Keratinocyte (primary cell): ENCODE measurements around the gene TYR. TPM values are rescaled to one million over a fixed set of nuclear protein-coding genes. Genes with fewer than 3 reads are reported as not detected.
"Not testable (repeated sequence)": the region's sequence is repeated elsewhere in the genome, so short reads cannot be mapped to it uniquely, and the experiment has no call there.

Experiments used
- DNase-seq: peaks from one replicate; pipeline ENCODE4 v3.0.0-alpha.2; 2011; ENCODE audit warnings: low read depth, missing footprints, low spot score
- FAIRE-seq: peaks from 2 replicates; lab custom pipeline; 2011; peaks lifted over from hg19 to GRCh38; lab: Jason Lieb, UNC
- H2AFZ ChIP-seq: 2 replicates; pipeline ENCODE4 v1.6.0; 2012; ENCODE audit warnings: low read length, control low read depth, inconsistent platforms; ENCODE audit not compliant: control insufficient read depth
- H3K27ac ChIP-seq: 2 replicates; pipeline ENCODE4 v1.5.1; 2011; ENCODE audit warnings: low read length; ENCODE audit not compliant: control insufficient read depth, insufficient read depth
- H3K27me3 ChIP-seq: 3 replicates; pipeline ENCODE4 v1.6.0; 2011; ENCODE audit warnings: low read length; ENCODE audit not compliant: control insufficient read depth, insufficient read depth; ENCODE audit errors: extremely low read depth
- H3K36me3 ChIP-seq, 2 experiments: 2 replicates in 1 of 2; 3 replicates in 1 of 2; pipeline ENCODE4 v1.5.1; 2011; ENCODE audit warnings: low read length in 2 of 2, mild to moderate bottlenecking in 1 of 2; ENCODE audit not compliant: control insufficient read depth in 2 of 2, insufficient read depth in 2 of 2; ENCODE audit errors: extremely low read depth in 1 of 2
- H3K4me1 ChIP-seq: 3 replicates; pipeline ENCODE4 v1.5.1; 2011; ENCODE audit warnings: low read length; ENCODE audit not compliant: control insufficient read depth, insufficient read depth; ENCODE audit errors: extremely low read depth
- H3K4me2 ChIP-seq: 3 replicates; pipeline ENCODE4 v1.6.0; 2011; ENCODE audit warnings: low read depth, low read length; ENCODE audit not compliant: control insufficient read depth, insufficient read depth; ENCODE audit errors: extremely low read depth
- H3K4me3 ChIP-seq, 3 experiments: fragments of 200-600 bp in 1 of 3; sonication (generic) in 1 of 3; 2 replicates in 2 of 3; 3 replicates in 1 of 3; pipeline ENCODE4 v1.5.1; 2011 to 2016; ENCODE audit warnings: low read length in 3 of 3, mild to moderate bottlenecking in 3 of 3, control low read depth in 2 of 3, inconsistent platforms in 1 of 3, low read depth in 1 of 3, mixed read lengths in 1 of 3, mixed run types in 1 of 3, moderate library complexity in 1 of 3; ENCODE audit not compliant: control insufficient read depth in 2 of 3, insufficient read depth in 2 of 3; ENCODE audit errors: extremely low read depth in 1 of 3
- H3K79me2 ChIP-seq: 2 replicates; pipeline ENCODE4 v1.6.0; 2012; ENCODE audit warnings: low read length; ENCODE audit not compliant: control insufficient read depth, insufficient read depth
- H3K9ac ChIP-seq: 3 replicates; pipeline ENCODE4 v1.6.0; 2011; ENCODE audit warnings: low read length; ENCODE audit not compliant: control insufficient read depth, insufficient read depth; ENCODE audit errors: extremely low read depth
- H3K9me1 ChIP-seq: 3 replicates; pipeline ENCODE4 v1.6.0; 2011; ENCODE audit warnings: low read length; ENCODE audit not compliant: control insufficient read depth, insufficient read depth; ENCODE audit errors: extremely low read depth
- H3K9me3 ChIP-seq: 2 replicates; pipeline ENCODE4 v1.5.1; 2012; ENCODE audit warnings: low read depth, low read length; ENCODE audit not compliant: control insufficient read depth
- H4K20me1 ChIP-seq: 3 replicates; pipeline ENCODE4 v1.6.0; 2011; ENCODE audit warnings: low read length; ENCODE audit not compliant: control insufficient read depth, insufficient read depth; ENCODE audit errors: extremely low read depth
- dilution Hi-C: fragments of 300-500 bp; cut with MboI; formaldehyde crosslinking; loops from one replicate; pipeline ENCODE4 v1.7.0; 2020; ENCODE audit warnings: low sequenced_read_pairs; ENCODE audit not compliant: extremely low pct_ligation_motif_present
- polyA plus RNA-seq, 5 experiments: library from polyadenylated mRNA; depleted of rRNA in 3 of 5; stranded (reverse) in 3 of 5; stranded (forward) in 1 of 5; unstranded in 1 of 5; fragments of >200 nt; gene quantifications; 1 replicate in 1 of 5; 2 replicates in 3 of 5; 3 replicates in 1 of 5; pipeline versions ENCODE4 v1.2.1 to v1.2.3, GENCODE V29; 2011 to 2012; ENCODE audit warnings: missing spikeins in 2 of 5, low read depth in 1 of 5, low replicate concordance in 1 of 5
- TF ChIP-seq, protein P1 (sequence below), 3 experiments: IDR thresholded peaks in 1 of 3; conservative IDR thresholded peaks in 1 of 3; optimal IDR thresholded peaks in 1 of 3; 2 replicates in 2 of 3; 3 replicates in 1 of 3; pipeline versions ENCODE3 to v1.5.1; 2011; ENCODE audit warnings: low read length in 3 of 3, mild to moderate bottlenecking in 3 of 3, moderate library complexity in 2 of 3, control low read depth in 1 of 3, inconsistent platforms in 1 of 3; ENCODE audit not compliant: insufficient read depth in 2 of 3; ENCODE audit errors: extremely low read depth in 1 of 3

The TYR gene
- polyA plus RNA-seq, 1 donor (not counting 4 experiments of a cell fraction or from before 2014, with no cell fraction given): 0.03 TPM

GRCh38 chr11:89333704-89334103 is 156.0 kb downstream of the TYR start:
- FAIRE-seq: peak; percentile 81
- H3K4me1 ChIP-seq, H3K27me3 ChIP-seq, dilution Hi-C loops, H3K9me1 ChIP-seq, DNase-seq, H3K9ac ChIP-seq, H4K20me1 ChIP-seq, H3K79me2 ChIP-seq, H3K36me3 ChIP-seq, H3K27ac ChIP-seq, H3K4me3 ChIP-seq, H3K4me2 ChIP-seq, H3K9me3 ChIP-seq: not testable (repeated sequence)
- H2AFZ ChIP-seq: peak overlapping the region; percentile 79
- TF ChIP-seq, protein P1, sequence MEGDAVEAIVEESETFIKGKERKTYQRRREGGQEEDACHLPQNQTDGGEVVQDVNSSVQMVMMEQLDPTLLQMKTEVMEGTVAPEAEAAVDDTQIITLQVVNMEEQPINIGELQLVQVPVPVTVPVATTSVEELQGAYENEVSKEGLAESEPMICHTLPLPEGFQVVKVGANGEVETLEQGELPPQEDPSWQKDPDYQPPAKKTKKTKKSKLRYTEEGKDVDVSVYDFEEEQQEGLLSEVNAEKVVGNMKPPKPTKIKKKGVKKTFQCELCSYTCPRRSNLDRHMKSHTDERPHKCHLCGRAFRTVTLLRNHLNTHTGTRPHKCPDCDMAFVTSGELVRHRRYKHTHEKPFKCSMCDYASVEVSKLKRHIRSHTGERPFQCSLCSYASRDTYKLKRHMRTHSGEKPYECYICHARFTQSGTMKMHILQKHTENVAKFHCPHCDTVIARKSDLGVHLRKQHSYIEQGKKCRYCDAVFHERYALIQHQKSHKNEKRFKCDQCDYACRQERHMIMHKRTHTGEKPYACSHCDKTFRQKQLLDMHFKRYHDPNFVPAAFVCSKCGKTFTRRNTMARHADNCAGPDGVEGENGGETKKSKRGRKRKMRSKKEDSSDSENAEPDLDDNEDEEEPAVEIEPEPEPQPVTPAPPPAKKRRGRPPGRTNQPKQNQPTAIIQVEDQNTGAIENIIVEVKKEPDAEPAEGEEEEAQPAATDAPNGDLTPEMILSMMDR (optimal IDR thresholded peaks at IDR 0.05 in 1 of 3, IDR thresholded peaks at IDR 0.05 in 1 of 3, conservative IDR thresholded peaks at IDR 0.05 in 1 of 3; ENCODE audit: extremely low read depth in 1 of 3, insufficient read depth in 2 of 3, low read length in 3 of 3): peak in 2 of 3 experiments; percentile 21 to 33

DNA sequence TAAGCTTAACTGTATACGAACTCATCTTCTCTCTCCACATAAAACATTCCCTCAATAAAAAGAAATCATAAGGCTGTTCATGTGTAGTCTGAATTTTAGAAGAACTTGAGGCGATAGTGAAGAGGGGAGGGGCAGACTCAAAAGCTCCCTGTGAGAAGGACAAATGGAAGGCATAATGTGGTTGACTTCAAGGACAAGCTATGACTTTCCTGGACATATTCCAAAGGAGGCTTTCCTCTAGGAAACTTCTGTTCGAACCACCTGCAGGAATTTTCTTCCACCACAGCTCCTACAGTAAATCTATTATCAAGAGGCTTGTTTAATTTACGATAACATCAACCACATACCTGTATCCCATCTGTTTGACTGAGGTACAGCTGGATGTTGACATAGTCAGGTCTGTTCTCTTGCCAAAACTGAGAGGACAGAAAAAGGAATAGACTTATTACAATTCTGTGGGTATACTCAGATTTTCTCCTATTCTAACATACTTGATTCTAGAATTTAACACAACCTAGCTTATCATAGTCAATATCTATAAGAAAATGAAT is 159.5 kb downstream of the TYR start:
- H3K27me3 ChIP-seq, H3K4me2 ChIP-seq, H3K4me1 ChIP-seq, H3K79me2 ChIP-seq, H3K36me3 ChIP-seq, H4K20me1 ChIP-seq, dilution Hi-C loops, H3K9me1 ChIP-seq, H3K4me3 ChIP-seq, DNase-seq, H3K27ac ChIP-seq, H3K9me3 ChIP-seq, H3K9ac ChIP-seq: not testable (repeated sequence)
- peak overlapping the region; percentile 49 for H2AFZ ChIP-seq
- FAIRE-seq: peak; percentile 79

DNA sequence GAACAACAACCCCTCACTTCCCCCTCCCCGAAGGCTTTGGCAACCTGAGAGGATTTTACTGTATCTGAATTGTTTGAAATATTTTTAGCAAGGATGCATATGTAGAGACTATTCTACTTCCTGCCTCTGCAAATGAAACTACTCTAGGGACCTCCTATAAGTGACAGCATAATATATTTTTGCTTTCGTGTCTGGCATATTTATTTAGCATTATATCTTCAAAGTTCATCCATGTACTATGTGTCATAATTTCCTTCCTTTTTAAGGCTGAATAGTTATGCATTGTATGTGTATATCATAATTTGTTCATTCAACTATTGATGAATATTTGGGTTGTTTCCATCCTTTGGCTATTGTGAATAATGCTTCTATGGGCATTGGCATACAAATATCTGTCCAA is 160.4 kb downstream of the TYR start:
- H3K4me2 ChIP-seq, H3K4me3 ChIP-seq, FAIRE-seq, H3K36me3 ChIP-seq, H2AFZ ChIP-seq, DNase-seq, H3K9ac ChIP-seq, H3K79me2 ChIP-seq, H3K4me1 ChIP-seq, H3K27me3 ChIP-seq, H3K27ac ChIP-seq, H3K9me3 ChIP-seq, H3K9me1 ChIP-seq, H4K20me1 ChIP-seq, dilution Hi-C loops: not testable (repeated sequence)

- DNase-seq, H4K20me1 ChIP-seq, H3K4me3 ChIP-seq, H3K79me2 ChIP-seq, H3K4me1 ChIP-seq, H3K9me1 ChIP-seq, FAIRE-seq, H3K27ac ChIP-seq, H3K4me2 ChIP-seq, H3K27me3 ChIP-seq, H3K9me3 ChIP-seq, H2AFZ ChIP-seq, dilution Hi-C loops, H3K9ac ChIP-seq, H3K36me3 ChIP-seq: not testable (repeated sequence)
Observed at GRCh38 chr11:89340450-89340849, 162.8 kb downstream of the TYR start.
